GM12878 (cell line): ENCODE results near the gene DOCK1. TPM values are rescaled to one million over a fixed set of nuclear protein-coding genes. Genes with fewer than 3 reads are reported as not detected.

Experiments
- ATAC-seq: fragments of 200-7000 bp; cut with Tn5 transposase; 3 replicates; pipeline ENCODE4 v1.9.1; 2020; ENCODE audit warnings: mild to moderate bottlenecking, moderate library complexity
- BruUV-seq: library from RNA; stranded (reverse); fragments of 400-500 nt; replicated peaks from 2 replicates; lab custom pipeline; 2021; lab: Mats Ljungman, UMichigan
- CTCF ChIA-PET: fragments of 300-600 bp; sonication (Branson Sonifier 250); formaldehyde crosslinking; extraction: SDS; loops from one replicate; lab custom pipeline; 2021; ENCODE audit warnings: inconsistent platforms; lab: Yijun Ruan, JAX
- POLR2A ChIA-PET: fragments of 350-600 bp; formaldehyde crosslinking; extraction: SDS; loops from one replicate; lab custom pipeline; 2021; ENCODE audit warnings: inconsistent platforms; lab: Charles Lee
- RAD21 ChIA-PET: fragments of 300-600 bp; sonication (Branson Sonifier 250); formaldehyde crosslinking; loops from one replicate; lab custom pipeline; 2023; ENCODE audit warnings: antibody characterized with exemption; ENCODE audit not compliant: unreplicated experiment; lab: Charles Lee
- SMC1A ChIA-PET: fragments of 300-600 bp; sonication (Branson Sonifier 250); formaldehyde crosslinking; loops from one replicate; lab custom pipeline; 2023; ENCODE audit not compliant: unreplicated experiment, uncharacterized antibody; lab: Charles Lee
- DNase-seq: peaks from one replicate; pipeline ENCODE4 v3.0.0-alpha.2; 2011; ENCODE audit warnings: low read depth, low spot score
- FAIRE-seq: peaks from 3 replicates; lab custom pipeline; 2011; peaks lifted over from hg19 to GRCh38; lab: Jason Lieb, UNC
- H2AFZ ChIP-seq: 2 replicates; pipeline ENCODE4 v1.6.0; 2011; ENCODE audit warnings: low read depth, low read length, control low read depth; ENCODE audit not compliant: control insufficient read depth
- H3K27ac ChIP-seq: 2 replicates; pipeline ENCODE4 v1.5.1; 2011; ENCODE audit warnings: control low read depth; ENCODE audit not compliant: control insufficient read depth, insufficient read depth
- H3K27me3 ChIP-seq, 2 experiments: replicated peaks in 1 of 2; 2 replicates each; pipeline versions ENCODE4 v1.6.0 to v1.6.1; 2011; ENCODE audit warnings: low read length in 1 of 2; ENCODE audit not compliant: control insufficient read depth in 2 of 2, insufficient read depth in 2 of 2
- H3K36me3 ChIP-seq, 2 experiments: 2 replicates each; pipeline ENCODE4 v1.5.1; 2011; ENCODE audit warnings: low read length in 1 of 2; ENCODE audit not compliant: control insufficient read depth in 2 of 2, insufficient read depth in 2 of 2
- H3K4me1 ChIP-seq: 2 replicates; pipeline ENCODE4 v1.6.1; 2011; ENCODE audit warnings: mild to moderate bottlenecking, low read length, moderate library complexity, mixed read lengths; ENCODE audit not compliant: control insufficient read depth, insufficient read depth
- H3K4me2 ChIP-seq: 2 replicates; pipeline ENCODE4 v1.6.0; 2011; ENCODE audit warnings: control low read depth; ENCODE audit not compliant: control insufficient read depth, insufficient read depth
- H3K4me3 ChIP-seq: fragments of 200-600 bp; sonication (generic); 2 replicates; pipeline ENCODE4 v1.5.1; 2016
- H3K79me2 ChIP-seq: 2 replicates; pipeline ENCODE4 v1.6.0; 2011; ENCODE audit warnings: low read length; ENCODE audit not compliant: control insufficient read depth, insufficient read depth
- H3K9ac ChIP-seq: 2 replicates; pipeline ENCODE4 v1.8.0; 2011; ENCODE audit warnings: low read length, control low read depth, mixed read lengths; ENCODE audit not compliant: control insufficient read depth, insufficient read depth
- H3K9me3 ChIP-seq: replicated peaks from 3 replicates; pipeline ENCODE4 v1.5.1; 2011; ENCODE audit warnings: mild to moderate bottlenecking, low read length; ENCODE audit not compliant: control insufficient read depth, insufficient read depth
- H4K20me1 ChIP-seq: 2 replicates; pipeline ENCODE4 v1.6.0; 2011; ENCODE audit not compliant: control insufficient read depth, insufficient read depth
- RBBP5 ChIP-seq: fragments of 200-600 bp; sonication (generic); conservative IDR thresholded peaks from 2 replicates; pipeline ENCODE4 v1.6.1; 2016
- RFX5 ChIP-seq: IDR thresholded peaks from 2 replicates; pipeline ENCODE4 v1.6.1; 2011; ENCODE audit warnings: low read depth, low read length, improper control_type of control experiment
- RUNX3 ChIP-seq: IDR thresholded peaks from 2 replicates; pipeline ENCODE4 v1.6.1; 2012; ENCODE audit warnings: low read length, inconsistent platforms
- SREBF1 ChIP-seq: IDR thresholded peaks from 2 replicates; pipeline ENCODE4 v1.6.1; 2012; ENCODE audit warnings: mild to moderate bottlenecking, low read length
- YY1 ChIP-seq: IDR thresholded peaks from 2 replicates; pipeline ENCODE4 v1.6.1; 2011; ENCODE audit warnings: low read depth, mild to moderate bottlenecking, low read length
- WGBS: methylation state at CpG from one replicate; pipeline ENCODE4 v1.1.6; 2016; ENCODE audit warnings: low lambda C conversion rate; ENCODE audit not compliant: insufficient replicate concordance, insufficient coverage; ENCODE audit errors: missing lambda C conversion rate; 5-methylcytosine and 5-hydroxymethylcytosine counted together
- in situ Hi-C: fragments of 300-500 bp; cut with MboI; formaldehyde crosslinking; loops from 9 replicates; pipeline ENCODE4 v1.14.3; 2018; ENCODE audit warnings: mixed read lengths
- intact Hi-C: fragments of 100-400 bp; cut with micrococcal nuclease; formaldehyde crosslinking; loops from one replicate; pipeline ENCODE4 v1.14.2; 2022; ENCODE audit not compliant: unreplicated experiment
- polyA plus RNA-seq, 11 experiments: library from polyadenylated mRNA; depleted of rRNA in 4 of 11; unstranded in 6 of 11; stranded (reverse) in 5 of 11; fragments of >200 nt; fragmentation: Nextera tagmentation in 4 of 11; fragmentation: Illumina TruSeq in 1 of 11; extraction: Ambion mirVana in 4 of 11; extraction: Trizol in 1 of 11; gene quantifications; 1 replicate in 1 of 11; 2 replicates in 10 of 11; pipeline versions ENCODE4 v1.2.1 to v1.2.3, GENCODE V29; 2011 to 2016; ENCODE audit warnings: inconsistent platforms in 2 of 11, missing spikeins in 2 of 11, low read depth in 1 of 11
- total RNA-seq, 4 experiments: library from RNA; depleted of rRNA in 3 of 4; stranded (reverse); fragments of >200 nt in 3 of 4; fragmentation: Illumina TruSeq in 1 of 4; extraction: Trizol in 1 of 4; gene quantifications; 2 replicates each; pipeline versions ENCODE4 v1.2.1 to v1.2.3, GENCODE V29; 2013 to 2021
- TF ChIP-seq, protein P1 (sequence below): IDR thresholded peaks from 2 replicates; pipeline ENCODE4 v1.6.1; 2011; ENCODE audit warnings: low read depth, mild to moderate bottlenecking, low read length, moderate library complexity, borderline replicate concordance; ENCODE audit errors: extremely low read depth
- TF ChIP-seq, protein P2 (sequence below): fragments of 150-350 bp; IDR thresholded peaks from 2 replicates; pipeline ENCODE4 v1.6.1; 2014; ENCODE audit warnings: mild to moderate bottlenecking, low read depth, low read length

The DOCK1 gene
- total and polyA plus RNA-seq, 10 of the 15 experiments (the other 5 are each of a cell fraction or from before 2014, with no cell fraction given): 0.05 to 0.18 TPM; not detected in 8

GRCh38 chr10:127216786-127217185, 311.6 kb downstream of the DOCK1 start:
- BruUV-seq: no TSS peak
- ATAC-seq (no peak), DNase-seq (no peak), FAIRE-seq (no peak)
- Histone ChIP-seq H3K9me3 (no peaks in the 10 kb centered on the region), H2AFZ (no peak overlapping the region), H4K20me1 (no peaks in the 10 kb centered on the region), H3K79me2 (no peaks in the 10 kb centered on the region), H3K36me3 (no peaks in the 10 kb centered on the region), H3K4me2 (no peak overlapping the region), H3K27ac (no peak overlapping the region), H3K4me3 (no peak overlapping the region), H3K4me1 (no peaks in the 10 kb centered on the region), H3K9ac (no peak overlapping the region), H3K27me3 (no peaks in the 10 kb centered on the region)
- intact Hi-C loops (no loop called here), in situ Hi-C loops (no loop called here)
- TF ChIP-seq RFX5 (no peak), RBBP5 (no peak), SREBF1 (no peak), RUNX3 (no peak), YY1 (no peak)
- TF ChIP-seq, protein P1, sequence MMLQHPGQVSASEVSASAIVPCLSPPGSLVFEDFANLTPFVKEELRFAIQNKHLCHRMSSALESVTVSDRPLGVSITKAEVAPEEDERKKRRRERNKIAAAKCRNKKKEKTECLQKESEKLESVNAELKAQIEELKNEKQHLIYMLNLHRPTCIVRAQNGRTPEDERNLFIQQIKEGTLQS: no peak
- TF ChIP-seq, protein P2, sequence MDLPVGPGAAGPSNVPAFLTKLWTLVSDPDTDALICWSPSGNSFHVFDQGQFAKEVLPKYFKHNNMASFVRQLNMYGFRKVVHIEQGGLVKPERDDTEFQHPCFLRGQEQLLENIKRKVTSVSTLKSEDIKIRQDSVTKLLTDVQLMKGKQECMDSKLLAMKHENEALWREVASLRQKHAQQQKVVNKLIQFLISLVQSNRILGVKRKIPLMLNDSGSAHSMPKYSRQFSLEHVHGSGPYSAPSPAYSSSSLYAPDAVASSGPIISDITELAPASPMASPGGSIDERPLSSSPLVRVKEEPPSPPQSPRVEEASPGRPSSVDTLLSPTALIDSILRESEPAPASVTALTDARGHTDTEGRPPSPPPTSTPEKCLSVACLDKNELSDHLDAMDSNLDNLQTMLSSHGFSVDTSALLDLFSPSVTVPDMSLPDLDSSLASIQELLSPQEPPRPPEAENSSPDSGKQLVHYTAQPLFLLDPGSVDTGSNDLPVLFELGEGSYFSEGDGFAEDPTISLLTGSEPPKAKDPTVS: no peak
- ChIA-PET CTCF (no interaction called here), POLR2A (no interaction called here), RAD21 (no interaction called here), SMC1A (no interaction called here)
- WGBS: 0% methylated on average over 3 of the region's 3 CpGs
